Right ventricle myocardium superior (tissue), 1 donor: ENCODE data around the gene FEM1A. TPM values are rescaled to one million over a fixed set of nuclear protein-coding genes. Genes with fewer than 3 reads are reported as not detected.
"Not testable (repeated sequence)": the region's sequence is repeated elsewhere in the genome, so short reads cannot be mapped to it uniquely, and the experiment has no call there.

Experiments
- ATAC-seq: fragments of 200-7000 bp; cut with Tn5 transposase; one replicate; pipeline ENCODE4 v1.9.1; 2020; ENCODE audit warnings: mild to moderate bottlenecking; ENCODE audit not compliant: poor library complexity
- DNase-seq: peaks from one replicate; pipeline ENCODE4 v3.0.0-alpha.2; 2020
- intact Hi-C: fragments of 100-400 bp; cut with DNase I; formaldehyde crosslinking; loops from one replicate; pipeline ENCODE4 v1.11.2; 2022
- long read RNA-seq: library from polyadenylated mRNA; unstranded; transcript quantifications from one replicate; pipeline ENCODE4 v2.0.0, GENCODE V29; 2021
- total RNA-seq: library from RNA; stranded (reverse); fragmentation: NEBNext Ultra II Directional; extraction: Animal tissue kit (Norgen Biotek cat#: 25700); gene quantifications from one replicate; pipeline ENCODE4 v1.2.1, GENCODE V29; 2021
- donor health status: DM: no; HTN: yes; CAD: no; lungs with severe emphysema.

The FEM1A gene
- total RNA-seq: 47.6 TPM
- long read RNA-seq, full-length matches to known transcripts: 422 of 422 reads
- long read RNA-seq, partial matches to known transcripts: 0 of 422 reads
- long read RNA-seq, other reads (novel, unspliced or antisense): 0 of 422 reads

- intact Hi-C loops: no loop called here
- DNase-seq (peak; percentile 99), ATAC-seq (peak; percentile 98)
Measured at GRCh38 chr19:4791183-4792018, at the start of gene FEM1A. Gene FEM1A (plus strand): TSS chr19:4791734. CDS start chr19:4791855, 121 bp downstream.

GRCh38 chr19:4742723-4743646 is 48.5 kb upstream of the FEM1A start:
- ATAC-seq: peak; percentile 35
- intact Hi-C loops: no loop called here
- no peak for DNase-seq

- ATAC-seq: peak; percentile 87
- no peak for DNase-seq
- intact Hi-C loops: no loop called here
Measured at GRCh38 chr19:4744451-4745174, 46.9 kb upstream of the FEM1A start.

- DNase-seq, intact Hi-C loops: not testable (repeated sequence)
Measured at GRCh38 chr19:4745175-4745574, 46.4 kb upstream of the FEM1A start.

GRCh38 chr19:4745986-4746385 is 45.5 kb upstream of the FEM1A start:
- no peak for DNase-seq
- intact Hi-C loops: no loop called here
- ATAC-seq: no peak

More at GRCh38 chr19:4745175-4745574, 46.4 kb upstream of the FEM1A start:
- ATAC-seq: not testable (repeated sequence)

- ATAC-seq (no peak), DNase-seq (no peak)
- intact Hi-C loops: no loop called here
Measured at GRCh38 chr19:4748185-4748584, 43.3 kb upstream of the FEM1A start.

GRCh38 chr19:4748589-4748988 is 42.9 kb upstream of the FEM1A start:
- intact Hi-C loops: no loop called here
- ATAC-seq: no peak
- no peak for DNase-seq

- intact Hi-C loops: no loop called here
- DNase-seq (no peak), ATAC-seq (no peak)
Measured at GRCh38 chr19:4749870-4750590, 41.5 kb upstream of the FEM1A start.

GRCh38 chr19:4754248-4754647 is 37.3 kb upstream of the FEM1A start:
- DNase-seq: no peak
- intact Hi-C loops: no loop called here
- no peak for ATAC-seq

- intact Hi-C loops: no loop called here
- no peak for DNase-seq
- no peak for ATAC-seq
Measured at GRCh38 chr19:4755459-4755858, 36.1 kb upstream of the FEM1A start.

- intact Hi-C loops: no loop called here
- DNase-seq (no peak), ATAC-seq (no peak)
Measured at GRCh38 chr19:4758082-4758481, 33.5 kb upstream of the FEM1A start.

- intact Hi-C loops: no loop called here
- DNase-seq (no peak), ATAC-seq (no peak)
Measured at GRCh38 chr19:4758659-4759058, 32.9 kb upstream of the FEM1A start.

- DNase-seq (peak; percentile 94), ATAC-seq (peak; percentile 100)
- intact Hi-C loops: no loop called here
Measured at GRCh38 chr19:4759388-4760284, 31.9 kb upstream of the FEM1A start.

GRCh38 chr19:4760285-4760650 is 31.3 kb upstream of the FEM1A start:
- no peak for ATAC-seq
- DNase-seq: no peak
- intact Hi-C loops: no loop called here

GRCh38 chr19:4763021-4763420 is 28.5 kb upstream of the FEM1A start:
- ATAC-seq: no peak
- intact Hi-C loops: no loop called here
- no peak for DNase-seq

- DNase-seq: no peak
- intact Hi-C loops: no loop called here
- no peak for ATAC-seq
Measured at GRCh38 chr19:4764393-4764660, 27.2 kb upstream of the FEM1A start.

- DNase-seq (peak; percentile 76), ATAC-seq (peak; percentile 77)
- intact Hi-C loops: no loop called here
Measured at GRCh38 chr19:4768934-4769777, 22.4 kb upstream of the FEM1A start.
